ENCODE results near the gene NUTM1.
"Not testable (repeated sequence)": the region's sequence is repeated elsewhere in the genome, so short reads cannot be mapped to it uniquely, and the experiment has no call there.

NUTM1 gene

GRCh38 chr15:34337557-34338306 is 5.4 kb upstream of the NUTM1 start, which contains the start of gene SLC12A6:
Gene SLC12A6 (minus strand): TSS chr15:34337781. CDS start chr15:34336680, 1,101 bp downstream.
- DNase-seq (ENCODE audit: low read depth in 2 of 2, low spot score in 1 of 2), result peak; percentile 71 to 81

DNA sequence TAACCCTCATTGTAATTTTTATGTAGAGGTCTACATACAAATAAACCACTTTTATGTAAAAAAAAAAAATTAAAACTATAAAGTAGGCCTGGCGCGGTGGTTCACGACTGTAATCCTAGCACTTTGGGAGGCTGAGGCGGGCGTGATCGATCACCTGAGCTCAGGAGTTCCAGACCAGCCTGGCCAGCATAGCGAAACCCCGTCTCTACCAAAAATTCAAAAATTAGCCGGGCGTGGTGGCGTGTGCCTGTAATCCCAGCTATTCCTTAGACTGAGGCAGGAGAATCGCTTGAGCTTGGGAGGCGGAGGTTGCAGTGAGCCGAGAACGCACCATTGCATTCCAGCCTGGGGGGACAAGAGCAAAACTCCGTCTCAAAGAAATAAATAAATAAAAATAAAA is 4.8 kb upstream of the NUTM1 start:
- no peak for DNase-seq (ENCODE audit: low read depth in 2 of 2, low spot score in 1 of 2)

GRCh38 chr15:34339946-34340345 is 3.2 kb upstream of the NUTM1 start:
- no peak for DNase-seq (ENCODE audit: low read depth in 2 of 2, low spot score in 1 of 2)

DNA sequence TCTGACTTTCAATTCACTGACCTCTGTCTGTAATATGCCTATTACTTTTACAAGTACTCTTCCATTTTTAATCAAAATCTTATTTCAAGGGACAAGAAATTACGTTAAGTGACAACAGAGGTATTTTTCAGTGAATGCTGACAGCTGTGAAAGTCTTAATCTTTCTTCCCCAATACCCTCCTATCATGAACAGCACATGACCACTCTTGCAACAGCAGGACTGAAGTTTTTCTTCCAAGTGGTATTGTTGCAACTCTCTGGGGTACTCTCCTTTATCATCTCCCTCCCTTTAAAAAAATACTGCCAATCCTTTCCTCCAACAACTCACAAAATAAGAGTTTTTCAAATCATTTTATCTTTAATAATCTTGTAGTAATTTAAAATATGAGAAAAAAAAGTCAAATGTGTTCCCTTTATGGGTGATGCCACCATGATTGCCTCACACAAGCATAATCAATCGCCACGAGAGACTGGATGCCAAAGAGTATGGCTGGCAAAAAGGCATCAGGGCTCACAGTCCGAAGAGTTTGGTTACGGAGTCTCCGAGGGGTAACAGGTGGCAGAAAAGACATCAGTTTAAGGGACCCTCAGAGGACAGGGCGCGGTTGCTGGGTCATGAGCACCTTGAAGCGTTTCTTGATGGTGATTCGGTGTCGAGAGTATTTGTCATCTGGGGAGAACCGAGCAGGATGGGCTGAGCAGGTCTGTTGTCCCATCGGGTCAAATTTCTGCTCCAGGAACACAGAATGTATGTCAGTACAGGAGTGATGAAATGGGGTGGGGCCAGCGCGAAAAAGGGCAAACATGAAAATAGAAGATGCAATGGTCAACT is 1.5 kb upstream of the NUTM1 start:
- no peak for DNase-seq (ENCODE audit: low read depth in 2 of 2, low spot score in 1 of 2)

DNA sequence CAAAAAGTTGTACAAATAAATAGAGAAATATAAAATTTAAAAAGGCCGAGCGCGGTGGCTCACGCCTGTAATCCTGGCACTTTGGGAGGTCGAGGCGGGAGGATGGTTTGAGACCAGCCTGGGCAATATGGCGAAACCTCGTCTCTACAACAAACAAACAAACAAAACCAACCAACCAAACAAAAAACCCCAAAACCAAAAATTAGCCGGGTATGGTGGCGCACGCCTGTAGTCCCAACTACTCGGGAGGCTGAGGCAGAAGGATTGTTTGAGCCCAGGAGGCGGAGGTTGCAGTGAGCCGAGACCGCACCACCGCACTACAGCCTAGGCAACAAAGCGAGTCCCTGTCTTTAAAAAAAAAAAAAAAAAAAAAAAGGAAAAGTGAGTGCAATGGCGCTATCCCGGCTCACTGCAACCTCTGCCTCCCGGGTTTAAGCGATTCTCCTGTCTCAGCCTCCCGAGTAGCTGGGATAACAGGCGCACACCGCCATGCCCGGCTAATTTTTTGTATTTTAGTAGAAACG is 840 bp upstream of the NUTM1 start:
- DNase-seq (ENCODE audit: low read depth in 2 of 2, low spot score in 1 of 2), result not testable (repeated sequence)

DNA sequence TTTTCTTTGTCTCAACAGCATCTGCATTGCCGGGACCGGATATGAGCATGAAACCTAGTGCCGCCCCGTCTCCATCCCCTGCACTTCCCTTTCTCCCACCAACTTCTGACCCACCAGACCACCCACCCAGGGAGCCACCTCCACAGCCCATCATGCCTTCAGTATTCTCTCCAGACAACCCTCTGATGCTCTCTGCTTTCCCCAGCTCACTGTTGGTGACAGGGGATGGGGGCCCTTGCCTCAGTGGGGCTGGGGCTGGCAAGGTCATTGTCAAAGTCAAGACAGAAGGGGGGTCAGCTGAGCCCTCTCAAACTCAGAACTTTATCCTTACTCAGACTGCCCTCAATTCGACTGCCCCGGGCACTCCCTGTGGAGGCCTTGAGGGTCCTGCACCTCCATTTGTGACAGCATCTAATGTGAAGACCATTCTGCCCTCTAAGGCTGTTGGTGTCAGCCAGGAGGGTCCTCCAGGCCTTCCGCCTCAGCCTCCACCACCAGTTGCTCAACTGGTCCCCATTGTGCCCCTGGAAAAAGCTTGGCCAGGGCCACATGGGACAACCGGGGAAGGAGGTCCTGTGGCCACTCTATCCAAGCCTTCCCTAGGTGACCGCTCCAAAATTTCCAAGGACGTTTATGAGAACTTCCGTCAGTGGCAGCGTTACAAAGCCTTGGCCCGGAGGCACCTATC is 5.0 kb downstream of the NUTM1 start:
- no peak for DNase-seq (ENCODE audit: low read depth in 2 of 2, low spot score in 1 of 2)

DNA sequence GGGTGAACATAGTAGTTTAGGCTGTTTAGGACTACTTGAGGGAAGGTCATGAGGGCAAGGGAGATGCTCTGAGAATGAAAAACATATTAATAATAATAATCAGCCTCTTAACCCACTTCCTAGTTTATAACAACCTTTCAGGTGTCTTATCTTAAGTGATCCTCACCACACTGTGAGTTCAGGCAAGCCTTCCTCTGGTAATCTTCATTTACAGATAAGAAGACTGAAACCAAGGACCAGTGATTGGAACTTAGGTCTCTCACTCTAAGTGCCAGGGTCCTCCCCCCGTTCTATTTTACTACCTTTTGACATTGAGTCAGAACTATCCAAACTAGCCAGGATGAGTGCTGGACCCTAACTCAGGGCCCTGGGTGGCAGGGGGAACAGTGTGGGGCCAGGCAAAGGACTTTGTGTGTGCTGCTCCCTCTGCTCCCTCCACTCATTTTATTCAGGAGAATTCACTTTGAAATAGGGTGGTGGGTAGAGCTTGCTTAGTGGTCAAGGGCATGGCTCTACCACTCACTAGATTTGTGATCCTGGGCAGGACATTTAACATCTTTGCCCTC is 5.7 kb downstream of the NUTM1 start:
- no peak for DNase-seq (ENCODE audit: low read depth in 2 of 2, low spot score in 1 of 2)

DNA sequence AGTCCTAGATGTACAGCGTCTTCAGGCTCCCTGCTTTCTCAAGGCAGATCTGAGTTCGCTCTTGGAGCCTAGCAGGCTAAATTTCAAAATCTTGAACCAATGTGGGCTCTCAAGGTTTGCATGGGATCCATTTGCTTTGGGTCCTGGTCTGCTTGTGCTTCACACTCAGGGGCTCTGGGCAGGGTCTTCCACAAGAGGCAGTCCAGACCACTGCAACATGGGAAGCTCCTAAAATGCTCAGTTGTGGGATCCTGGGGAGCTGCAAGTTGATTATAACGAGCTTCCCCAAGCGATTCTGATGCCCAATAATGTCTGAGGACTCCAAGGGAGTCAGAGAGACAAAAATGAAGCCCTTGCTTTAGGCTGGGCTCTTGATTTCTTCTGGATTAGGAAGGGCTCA is 6.7 kb downstream of the NUTM1 start:
- no peak for DNase-seq (ENCODE audit: low read depth in 2 of 2, low spot score in 1 of 2)

GRCh38 chr15:34352996-34353395 is 9.9 kb downstream of the NUTM1 start:
- not testable (repeated sequence) for DNase-seq (ENCODE audit: low read depth in 2 of 2, low spot score in 1 of 2)

GRCh38 chr15:34353627-34354026 is 10.5 kb downstream of the NUTM1 start:
- no peak for DNase-seq (ENCODE audit: low read depth in 2 of 2, low spot score in 1 of 2)

GRCh38 chr15:34354286-34354685 is 11.2 kb downstream of the NUTM1 start:
- no peak for DNase-seq (ENCODE audit: low read depth in 2 of 2, low spot score in 1 of 2)

- DNase-seq (ENCODE audit: low read depth in 2 of 2, low spot score in 1 of 2), result no peak
Observed at GRCh38 chr15:34355241-34355640, 12.1 kb downstream of the NUTM1 start.

DNA sequence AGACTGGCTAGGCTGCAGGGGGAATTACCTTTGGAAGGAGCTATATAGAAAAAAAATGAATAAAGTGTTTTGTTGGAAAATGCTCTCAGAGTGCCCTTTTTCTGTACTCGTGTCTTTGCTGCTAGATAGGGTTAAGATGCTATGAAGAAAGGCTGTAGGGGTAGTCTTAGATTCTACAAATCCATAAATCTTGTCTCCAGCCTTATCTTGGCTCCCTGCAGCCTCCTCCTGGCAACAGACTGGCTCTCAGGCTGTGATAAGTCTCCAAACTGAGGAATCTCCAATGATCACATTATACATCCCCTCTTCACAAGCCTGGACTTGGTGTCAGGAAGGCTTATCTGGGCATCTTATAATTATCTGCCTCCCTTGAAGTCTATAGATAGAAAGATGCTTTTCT is 14.5 kb downstream of the NUTM1 start:
- DNase-seq (ENCODE audit: low read depth in 2 of 2, low spot score in 1 of 2), result no peak

DNA sequence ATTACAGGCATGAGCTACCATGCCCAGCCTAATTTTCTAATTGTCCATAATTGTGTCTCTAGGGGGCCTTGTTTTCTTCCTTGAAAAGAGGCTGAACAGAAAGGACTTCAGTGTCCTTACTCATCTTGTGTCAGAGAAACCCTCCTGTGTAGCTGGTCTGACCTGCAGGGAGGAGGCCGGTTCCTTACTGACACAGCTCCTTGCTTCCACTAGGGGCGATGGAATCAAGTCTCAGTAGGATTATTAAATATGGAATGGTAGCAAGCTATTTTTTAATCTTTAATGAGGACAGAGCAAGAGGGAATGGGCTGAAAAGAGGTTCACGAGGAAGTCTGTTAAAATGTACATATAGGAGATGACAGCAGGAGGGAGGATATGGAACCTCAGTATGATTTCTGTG is 15.3 kb downstream of the NUTM1 start:
- no peak for DNase-seq (ENCODE audit: low read depth in 2 of 2, low spot score in 1 of 2)

DNA sequence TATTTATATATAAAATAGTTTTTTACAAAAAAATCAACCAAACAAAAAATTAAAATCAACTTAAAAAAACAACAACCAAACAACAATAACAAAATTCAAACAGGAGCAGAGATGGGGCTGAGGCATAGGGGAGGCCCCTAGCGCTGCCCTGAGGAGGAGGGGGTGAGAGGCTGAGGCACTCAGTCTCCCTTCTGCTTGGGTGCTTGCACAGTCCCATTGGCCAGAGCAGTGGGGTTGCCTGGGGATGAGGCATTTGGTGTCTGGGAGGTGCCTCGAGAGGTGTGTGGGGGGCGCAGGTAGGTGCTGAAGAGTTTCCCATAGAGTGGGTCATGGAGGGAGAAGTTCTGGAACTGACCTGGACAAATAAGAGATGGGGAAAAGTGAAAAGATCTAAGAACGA is 15.8 kb downstream of the NUTM1 start:
- DNase-seq (ENCODE audit: low read depth in 2 of 2, low spot score in 1 of 2), result no peak

DNA sequence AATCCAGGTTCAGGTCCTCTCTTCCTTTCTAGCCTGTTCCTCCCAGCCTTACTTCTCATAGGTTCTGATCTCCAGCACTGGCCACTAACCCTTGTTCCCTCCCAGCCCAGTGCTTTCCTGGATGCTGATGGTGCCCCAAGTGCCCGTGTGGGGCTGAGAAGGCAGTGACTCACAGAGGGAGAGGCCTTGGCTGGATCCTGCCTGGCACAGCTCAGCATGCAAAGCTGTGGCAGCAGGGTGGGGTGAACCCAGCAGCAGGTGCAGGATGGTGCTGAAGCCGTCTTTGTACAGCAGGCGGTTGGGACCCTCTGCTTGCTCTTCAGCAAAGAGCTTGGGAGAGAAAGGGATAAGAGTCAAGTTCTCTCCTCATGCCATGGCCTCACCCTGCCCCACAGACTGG is 16.3 kb downstream of the NUTM1 start:
- DNase-seq (ENCODE audit: low read depth in 2 of 2, low spot score in 1 of 2), result no peak

- DNase-seq (ENCODE audit: low read depth in 2 of 2, low spot score in 1 of 2), result no peak
Observed at GRCh38 chr15:34360298-34360697, 17.2 kb downstream of the NUTM1 start.

DNA sequence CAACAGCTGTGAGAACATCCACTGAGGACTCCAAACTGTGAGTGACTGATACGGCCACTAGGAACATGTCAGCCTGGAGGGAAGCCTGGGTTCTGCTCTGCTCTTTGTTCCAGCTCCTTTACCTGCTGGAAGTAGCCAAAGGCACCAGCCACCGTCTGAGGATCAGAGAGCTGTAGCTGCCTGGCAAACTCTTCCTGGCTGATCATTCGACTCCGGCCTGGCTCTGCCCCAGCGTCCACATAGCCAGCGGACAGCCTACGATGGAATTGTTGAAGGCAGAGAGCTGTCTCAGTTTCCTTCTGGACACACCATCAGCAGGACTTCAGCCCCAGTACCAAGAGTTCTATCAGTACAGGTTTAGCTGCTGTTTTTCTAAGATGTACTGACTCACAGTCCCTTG is 18.2 kb downstream of the NUTM1 start:
- no peak for DNase-seq (ENCODE audit: low read depth in 2 of 2, low spot score in 1 of 2)

DNA sequence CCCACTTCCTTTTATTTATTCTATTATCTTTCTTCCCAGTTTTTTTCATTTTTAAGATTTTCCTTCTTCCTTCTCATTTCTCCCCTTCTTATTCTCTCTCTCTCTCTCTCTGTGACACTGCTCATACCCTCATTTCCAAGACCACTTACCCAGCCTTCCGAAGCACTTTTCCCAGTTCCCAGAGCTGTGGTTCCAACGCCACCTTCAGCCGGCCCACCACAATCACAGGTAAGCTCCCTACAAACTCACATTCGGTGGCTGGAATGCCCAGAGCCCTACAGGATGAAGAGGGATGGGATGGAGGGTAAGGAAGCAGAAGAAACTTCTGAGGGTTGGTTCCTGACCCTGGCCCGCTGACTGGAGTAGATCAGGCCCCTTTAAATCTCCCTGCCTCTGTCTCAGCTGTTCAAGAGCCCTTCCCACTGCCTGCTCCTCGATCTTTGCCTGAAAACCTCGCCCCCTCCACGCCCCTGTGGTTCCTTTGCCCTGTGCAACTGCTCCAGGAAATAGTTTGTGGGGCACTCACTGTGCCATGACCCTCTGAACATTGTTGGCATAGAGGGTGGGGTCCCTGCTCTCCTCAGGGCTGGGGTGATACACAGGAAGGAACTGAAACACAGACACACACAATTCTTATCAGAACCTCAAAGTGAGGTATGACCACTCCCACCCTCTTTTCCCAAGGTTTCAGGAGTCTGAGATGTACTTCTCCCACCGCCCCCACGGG is 19.1 kb downstream of the NUTM1 start:
- DNase-seq (ENCODE audit: low read depth in 2 of 2, low spot score in 1 of 2), result no peak

GRCh38 chr15:34364041-34364440 is 20.9 kb downstream of the NUTM1 start:
- DNase-seq (ENCODE audit: low read depth in 2 of 2, low spot score in 1 of 2), result no peak

Data from stimulated activated CD8-positive, alpha-beta memory T cell treated with anti-CD3 and anti-CD28 coated beads, Interleukin-4, amount 100 ng/mL, for 4 hours (primary cell).